Cardiac muscle cell (in vitro differentiated cells and primary cell): Measurements from ENCODE around the gene CYB5R2. TPM values are rescaled to one million over a fixed set of nuclear protein-coding genes. Genes with fewer than 3 reads are reported as not detected.

Source experiments
- DNase-seq, 2 donors: peaks; one replicate each; pipeline versions ENCODE4 v3.0.0 to v3.0.0-alpha.2; 2010 to 2017; ENCODE audit warnings: low read depth in 1 of 2, low spot score in 1 of 2
- H3K27ac ChIP-seq: fragments of 200-600 bp; sonication (generic); 2 replicates; pipeline ENCODE4 v1.5.1; 2016
- H3K27me3 ChIP-seq: fragments of 200-600 bp; sonication (generic); 2 replicates; pipeline ENCODE4 v1.6.0; 2016; ENCODE audit warnings: control low read depth
- H3K36me3 ChIP-seq: fragments of 200-600 bp; sonication (generic); 2 replicates; pipeline ENCODE4 v1.5.1; 2016; ENCODE audit warnings: control low read depth
- H3K4me1 ChIP-seq: fragments of 200-600 bp; sonication (generic); 2 replicates; pipeline ENCODE4 v1.8.1; 2017; ENCODE audit warnings: low read depth, mild to moderate bottlenecking, mixed run types
- H3K4me3 ChIP-seq: fragments of 200-600 bp; sonication (generic); 2 replicates; pipeline ENCODE4 v1.5.1; 2016; ENCODE audit warnings: mild to moderate bottlenecking
- H3K9me3 ChIP-seq: fragments of 200-600 bp; sonication (generic); 2 replicates; pipeline ENCODE4 v1.5.1; 2017; ENCODE audit warnings: low read depth, mild to moderate bottlenecking, control low read depth
- CTCF ChIP-seq: IDR thresholded peaks from 2 replicates; pipeline ENCODE4 v1.5.1; 2012; ENCODE audit warnings: low read depth, mild to moderate bottlenecking, low read length
- polyA plus RNA-seq: library from polyadenylated mRNA; unstranded; fragments of >200 nt; fragmentation: Nextera tagmentation; extraction: Ambion mirVana; gene quantifications from 2 replicates; pipeline ENCODE4 v1.2.1, GENCODE V29; 2016
- total RNA-seq: library from RNA; depleted of rRNA; stranded (reverse); fragments of >200 nt; gene quantifications from 2 replicates; pipeline ENCODE4 v1.2.3, GENCODE V29; 2016

The CYB5R2 gene
- total and polyA plus RNA-seq, 2 experiments from 2014 or later: 4.1 to 4.5 TPM

GRCh38 chr11:7655253-7656217 is 17.8 kb downstream of the CYB5R2 start:
- Histone ChIP-seq H3K27ac (no peak overlapping the region), H3K36me3 (no peaks in the 10 kb centered on the region), H3K27me3 (no peaks in the 10 kb centered on the region), H3K9me3 (no peaks in the 10 kb centered on the region), H3K4me1 (peaks cover 14% of the 10 kb centered on the region), H3K4me3 (no peak overlapping the region)
- no peak for TF ChIP-seq CTCF
- no peak for DNase-seq

GRCh38 chr11:7654195-7654705 is 19.1 kb downstream of the CYB5R2 start:
- no peak for TF ChIP-seq CTCF
- H3K27ac ChIP-seq: no peak overlapping the region
- H3K27me3 ChIP-seq: no peaks in the 10 kb centered on the region
- peaks cover 14% of the 10 kb centered on the region for H3K4me1 ChIP-seq
- H3K36me3 ChIP-seq: no peaks in the 10 kb centered on the region
- DNase-seq: no peak
- H3K4me3 ChIP-seq: no peak overlapping the region
- no peaks in the 10 kb centered on the region for H3K9me3 ChIP-seq

GRCh38 chr11:7651700-7652099 is 21.6 kb downstream of the CYB5R2 start:
- Histone ChIP-seq H3K9me3 (no peaks in the 10 kb centered on the region), H3K36me3 (no peaks in the 10 kb centered on the region), H3K27ac (no peak overlapping the region), H3K27me3 (no peaks in the 10 kb centered on the region), H3K4me3 (no peak overlapping the region), H3K4me1 (peaks cover 8% of the 10 kb centered on the region)
- DNase-seq: no peak
- no peak for TF ChIP-seq CTCF

GRCh38 chr11:7651140-7651551 is 22.2 kb downstream of the CYB5R2 start:
- no peak for TF ChIP-seq CTCF
- H3K36me3 ChIP-seq: no peaks in the 10 kb centered on the region
- H3K4me3 ChIP-seq: no peak overlapping the region
- H3K27me3 ChIP-seq: no peaks in the 10 kb centered on the region
- peaks cover 3% of the 10 kb centered on the region for H3K4me1 ChIP-seq
- no peak for DNase-seq
- H3K27ac ChIP-seq: no peak overlapping the region
- H3K9me3 ChIP-seq: no peaks in the 10 kb centered on the region

- Histone ChIP-seq H3K4me3 (no peak overlapping the region), H3K9me3 (no peaks in the 10 kb centered on the region), H3K36me3 (no peaks in the 10 kb centered on the region), H3K4me1 (no peaks in the 10 kb centered on the region), H3K27ac (no peak overlapping the region), H3K27me3 (no peaks in the 10 kb centered on the region)
- DNase-seq: no peak
- TF ChIP-seq CTCF: no peak
Observed at GRCh38 chr11:7648264-7648663, 25.0 kb downstream of the CYB5R2 start.
